ENCODE measurements around the gene GUCY2C.
"Not testable (repeated sequence)": the region's sequence is repeated elsewhere in the genome, so short reads cannot be mapped to it uniquely, and the experiment has no call there.

GUCY2C gene

GRCh38 chr12:14696265-14696741, at the start of gene GUCY2C:
GUCY2C (minus strand) TSS chr12:14696599; CDS start chr12:14696448, 151 bp downstream.
- no peak for DNase-seq

- DNase-seq, result no peak
Observed at GRCh38 chr12:14743061-14743460, 46.7 kb upstream of the GUCY2C start.

GRCh38 chr12:14741942-14742341, 45.5 kb upstream of the GUCY2C start:
- DNase-seq, result no peak

- no peak for DNase-seq
Observed at GRCh38 chr12:14741153-14741552, 44.8 kb upstream of the GUCY2C start.

GRCh38 chr12:14736441-14736840, 40.0 kb upstream of the GUCY2C start:
- DNase-seq, result not testable (repeated sequence)

GRCh38 chr12:14731821-14732220, 35.4 kb upstream of the GUCY2C start:
- DNase-seq, result no peak

GRCh38 chr12:14729586-14729985, 33.2 kb upstream of the GUCY2C start:
- DNase-seq, result no peak

- peak; percentile 81 for DNase-seq
Observed at GRCh38 chr12:14723763-14724162, 27.4 kb upstream of the GUCY2C start.

- peak; percentile 78 for DNase-seq
Observed at GRCh38 chr12:14716848-14717444, 20.5 kb upstream of the GUCY2C start.

GRCh38 chr12:14714437-14714836, 18.0 kb upstream of the GUCY2C start:
- no peak for DNase-seq

- DNase-seq, result no peak
Observed at GRCh38 chr12:14710632-14711320, 14.4 kb upstream of the GUCY2C start.

GRCh38 chr12:14701809-14702568, 5.6 kb upstream of the GUCY2C start:
- DNase-seq, result peak; percentile 23

GRCh38 chr12:14700935-14701334, 4.5 kb upstream of the GUCY2C start:
- no peak for DNase-seq

- DNase-seq, result no peak
Observed at GRCh38 chr12:14699923-14700322, 3.5 kb upstream of the GUCY2C start.

GRCh38 chr12:14698555-14698954, 2.2 kb upstream of the GUCY2C start:
- DNase-seq, result no peak

- no peak for DNase-seq
Observed at GRCh38 chr12:14695715-14696141, 671 bp downstream of the GUCY2C start.

- no peak for DNase-seq
Observed at GRCh38 chr12:14694970-14695369, 1.4 kb downstream of the GUCY2C start.

GRCh38 chr12:14694145-14694714, 2.2 kb downstream of the GUCY2C start:
- no peak for DNase-seq

GRCh38 chr12:14693116-14693515, 3.3 kb downstream of the GUCY2C start:
- no peak for DNase-seq

GRCh38 chr12:14691560-14691959, 4.8 kb downstream of the GUCY2C start:
- peak; percentile 75 for DNase-seq

GRCh38 chr12:14689996-14690395, 6.4 kb downstream of the GUCY2C start:
- DNase-seq, result no peak

GRCh38 chr12:14689144-14689543, 7.3 kb downstream of the GUCY2C start:
- DNase-seq, result no peak

- not testable (repeated sequence) for DNase-seq
Observed at GRCh38 chr12:14682231-14682630, 14.2 kb downstream of the GUCY2C start.

Data from hematopoietic multipotent progenitor cell treated with erythropoietin and hydrocortisone succinate and interleukin-3 and kit ligand, for 6 days (in vitro differentiated cells).